Glomerular visceral epithelial cell (primary cell): Measurements from ENCODE around the gene KCNH2.
A peak's percentile ranks its signal among the peaks of the same experiment; 100 is the strongest.
"Not testable (repeated sequence)": the region's sequence is repeated elsewhere in the genome, so short reads cannot be mapped to it uniquely, and the experiment has no call there.

ENCODE experiments used
- DNase-seq: peaks from one replicate; pipeline ENCODE4 v3.0.0-alpha.2; 2016; ENCODE audit errors: extremely low spot score

The KCNH2 gene, protein sequence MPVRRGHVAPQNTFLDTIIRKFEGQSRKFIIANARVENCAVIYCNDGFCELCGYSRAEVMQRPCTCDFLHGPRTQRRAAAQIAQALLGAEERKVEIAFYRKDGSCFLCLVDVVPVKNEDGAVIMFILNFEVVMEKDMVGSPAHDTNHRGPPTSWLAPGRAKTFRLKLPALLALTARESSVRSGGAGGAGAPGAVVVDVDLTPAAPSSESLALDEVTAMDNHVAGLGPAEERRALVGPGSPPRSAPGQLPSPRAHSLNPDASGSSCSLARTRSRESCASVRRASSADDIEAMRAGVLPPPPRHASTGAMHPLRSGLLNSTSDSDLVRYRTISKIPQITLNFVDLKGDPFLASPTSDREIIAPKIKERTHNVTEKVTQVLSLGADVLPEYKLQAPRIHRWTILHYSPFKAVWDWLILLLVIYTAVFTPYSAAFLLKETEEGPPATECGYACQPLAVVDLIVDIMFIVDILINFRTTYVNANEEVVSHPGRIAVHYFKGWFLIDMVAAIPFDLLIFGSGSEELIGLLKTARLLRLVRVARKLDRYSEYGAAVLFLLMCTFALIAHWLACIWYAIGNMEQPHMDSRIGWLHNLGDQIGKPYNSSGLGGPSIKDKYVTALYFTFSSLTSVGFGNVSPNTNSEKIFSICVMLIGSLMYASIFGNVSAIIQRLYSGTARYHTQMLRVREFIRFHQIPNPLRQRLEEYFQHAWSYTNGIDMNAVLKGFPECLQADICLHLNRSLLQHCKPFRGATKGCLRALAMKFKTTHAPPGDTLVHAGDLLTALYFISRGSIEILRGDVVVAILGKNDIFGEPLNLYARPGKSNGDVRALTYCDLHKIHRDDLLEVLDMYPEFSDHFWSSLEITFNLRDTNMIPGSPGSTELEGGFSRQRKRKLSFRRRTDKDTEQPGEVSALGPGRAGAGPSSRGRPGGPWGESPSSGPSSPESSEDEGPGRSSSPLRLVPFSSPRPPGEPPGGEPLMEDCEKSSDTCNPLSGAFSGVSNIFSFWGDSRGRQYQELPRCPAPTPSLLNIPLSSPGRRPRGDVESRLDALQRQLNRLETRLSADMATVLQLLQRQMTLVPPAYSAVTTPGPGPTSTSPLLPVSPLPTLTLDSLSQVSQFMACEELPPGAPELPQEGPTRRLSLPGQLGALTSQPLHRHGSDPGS

DNA sequence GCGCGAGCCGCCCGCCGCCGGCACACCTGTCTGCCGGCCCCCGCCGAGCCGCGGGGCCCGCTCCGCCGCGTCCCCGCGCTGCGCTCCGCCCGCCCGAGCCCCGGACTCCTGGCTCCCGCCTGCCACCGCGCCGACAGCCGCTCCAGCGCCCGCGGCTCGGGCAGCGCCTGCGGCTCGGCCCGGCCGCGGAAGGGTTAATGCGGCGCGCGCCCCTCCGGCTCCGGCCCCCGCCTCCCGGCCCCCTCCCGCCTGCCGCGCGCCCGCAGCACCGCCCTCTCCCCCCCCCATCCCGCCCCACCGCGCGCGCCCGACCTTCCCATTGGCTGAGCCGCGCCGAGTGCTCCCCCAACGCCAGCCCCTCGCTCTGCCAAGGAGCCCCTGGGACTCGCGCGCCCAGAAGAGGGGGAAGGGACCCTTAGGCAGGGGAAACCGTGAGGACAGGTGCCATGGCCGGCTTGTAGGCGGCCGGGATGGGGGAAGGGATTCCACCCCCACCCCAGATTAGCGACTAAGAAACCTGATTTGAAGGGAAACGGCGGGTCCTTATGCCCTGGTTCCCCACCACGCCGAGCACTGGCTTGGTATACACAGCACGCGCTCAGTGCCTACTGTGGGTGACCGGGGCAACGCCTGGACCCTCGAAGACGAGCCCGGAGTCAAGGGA lies at the start of gene KCNH2:
Gene KCNH2 (minus strand): TSS at position 196 of the 664 bp plus-strand sequence. CDS start 408 bp downstream, outside the sequence.
- no peak for DNase-seq

DNA sequence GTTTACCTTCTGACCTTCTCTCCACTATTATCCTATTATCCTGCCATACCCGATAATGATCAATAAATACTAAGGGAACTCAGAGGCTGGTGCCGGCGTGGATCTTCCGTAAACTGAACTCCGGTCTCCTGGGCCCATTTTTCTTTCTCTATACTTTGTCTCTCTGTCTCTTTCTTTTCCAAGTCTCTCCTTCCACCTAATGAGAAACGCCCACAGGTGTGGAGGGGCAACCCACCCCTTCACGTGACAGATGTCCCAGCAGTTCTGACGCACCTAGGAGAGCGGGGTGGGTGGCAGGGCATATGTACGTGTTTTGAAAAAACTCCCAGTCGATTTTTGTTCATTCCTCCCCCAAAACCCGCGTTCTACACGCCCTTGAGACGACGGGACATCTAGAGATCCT lies 49.6 kb upstream of the KCNH2 start:
- DNase-seq, result not testable (repeated sequence)

DNA sequence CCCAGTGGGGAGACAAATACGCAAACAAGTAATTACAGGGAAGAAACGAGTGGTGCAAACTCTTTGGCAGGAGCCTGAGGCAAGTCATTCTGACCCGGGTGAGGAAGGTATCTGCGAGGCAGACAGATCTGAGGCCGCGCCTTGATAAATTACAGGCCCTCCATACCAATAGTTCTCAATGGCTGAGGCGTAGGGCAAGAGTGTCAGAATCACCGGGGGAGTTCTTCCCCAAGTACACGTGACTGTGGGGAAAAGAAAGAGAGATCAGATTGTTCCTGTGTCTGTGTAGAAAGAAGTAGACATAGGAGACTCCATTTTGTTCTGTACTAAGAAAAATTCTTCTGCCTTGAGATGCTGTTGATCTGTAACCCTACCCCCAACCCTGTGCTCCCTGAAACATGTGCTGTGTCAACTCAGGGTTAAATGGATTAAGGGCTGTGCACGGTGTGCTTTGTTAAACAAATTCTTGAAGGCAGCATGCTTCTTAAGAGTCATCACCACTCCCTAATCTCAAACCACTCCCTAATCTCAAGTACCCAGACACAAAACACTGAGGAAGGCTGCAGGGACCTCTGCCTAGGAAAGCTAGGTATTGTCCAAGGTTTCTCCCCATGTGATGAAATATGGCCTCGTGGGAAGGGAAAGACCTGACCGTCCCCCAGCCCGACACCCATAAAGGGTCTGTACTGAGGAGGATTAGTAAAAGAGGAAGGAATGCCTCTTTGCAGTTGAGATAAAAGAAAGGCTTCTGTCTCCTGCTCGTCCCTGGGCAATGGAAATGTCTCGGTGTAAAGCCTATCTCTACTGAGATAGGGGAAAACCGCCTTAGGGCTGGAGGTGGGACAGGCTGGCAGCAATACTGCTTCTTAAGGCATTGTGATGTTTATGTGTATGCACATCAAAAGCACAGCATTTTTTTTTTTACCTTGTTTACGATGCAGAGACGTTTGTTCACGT lies 48.9 kb upstream of the KCNH2 start:
- not testable (repeated sequence) for DNase-seq

DNA sequence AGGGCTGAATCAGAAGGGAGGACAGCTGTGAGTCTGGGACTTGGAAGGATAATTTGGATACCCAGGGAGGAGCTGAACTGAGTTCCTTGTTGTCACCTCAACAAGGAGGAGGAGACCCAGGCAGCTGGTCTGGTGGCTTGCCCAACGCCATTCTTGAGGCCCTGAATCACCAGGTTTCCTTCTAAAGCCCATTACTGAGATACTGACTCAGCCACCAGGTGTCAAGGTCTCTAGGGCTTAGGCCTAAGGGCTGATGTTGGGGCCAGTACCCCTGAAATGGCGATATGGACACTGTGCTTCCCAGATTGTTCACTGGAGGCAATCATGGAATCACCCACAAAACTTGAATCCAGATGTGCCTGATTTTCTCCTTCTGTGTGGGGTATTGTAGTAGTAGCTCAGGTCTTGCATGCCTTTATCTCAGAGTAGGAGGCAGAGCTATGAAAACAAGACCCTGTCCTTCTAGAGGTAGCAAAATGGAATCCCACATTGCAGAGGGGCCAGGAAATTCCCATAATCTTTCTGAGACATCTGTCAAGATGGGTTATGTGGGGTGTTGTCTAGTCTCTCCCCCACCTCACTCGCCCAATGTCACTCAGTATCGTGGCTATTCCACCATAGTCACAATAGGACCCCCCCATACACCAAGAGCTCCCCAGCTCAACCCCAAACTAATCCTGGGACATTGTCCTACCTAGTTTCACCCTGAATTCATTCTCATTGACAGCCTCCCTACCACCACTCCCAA lies 48.0 kb upstream of the KCNH2 start:
- DNase-seq, result peak; percentile 26

DNA sequence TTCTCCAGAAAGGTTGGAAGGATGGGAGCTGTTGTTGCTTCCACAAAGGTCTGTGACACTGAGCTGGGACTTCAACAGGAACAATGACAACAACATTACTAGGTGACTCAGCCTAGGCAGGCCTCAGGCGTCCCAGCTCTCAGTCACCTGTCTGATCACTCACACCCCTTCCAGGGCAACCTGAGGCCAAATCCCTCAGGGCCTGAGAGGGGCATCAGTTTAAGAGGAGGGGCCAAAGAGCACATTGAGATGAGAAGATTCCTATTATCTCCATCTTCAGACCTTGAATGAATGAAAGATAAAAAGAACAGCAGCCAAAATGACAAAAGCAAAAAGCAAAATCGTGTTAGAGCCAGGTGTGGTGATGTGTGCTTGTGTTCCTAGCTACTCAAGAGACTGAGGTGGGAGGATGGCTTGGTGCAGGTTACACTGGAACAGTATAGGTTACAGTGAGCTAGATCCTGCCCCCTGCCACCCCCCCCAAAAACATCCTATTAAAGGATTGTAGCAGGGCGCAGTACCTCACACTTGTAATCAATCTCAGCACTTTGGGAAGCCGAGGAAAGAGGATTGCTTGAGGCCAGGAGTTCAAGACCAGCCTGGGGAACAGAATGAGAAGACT lies 46.4 kb upstream of the KCNH2 start, which contains the start of gene ATG9B:
Gene ATG9B (minus strand): TSS at position 60 of the 622 bp plus-strand sequence. CDS start 71 bp downstream, outside the sequence.
- DNase-seq, result no peak

DNA sequence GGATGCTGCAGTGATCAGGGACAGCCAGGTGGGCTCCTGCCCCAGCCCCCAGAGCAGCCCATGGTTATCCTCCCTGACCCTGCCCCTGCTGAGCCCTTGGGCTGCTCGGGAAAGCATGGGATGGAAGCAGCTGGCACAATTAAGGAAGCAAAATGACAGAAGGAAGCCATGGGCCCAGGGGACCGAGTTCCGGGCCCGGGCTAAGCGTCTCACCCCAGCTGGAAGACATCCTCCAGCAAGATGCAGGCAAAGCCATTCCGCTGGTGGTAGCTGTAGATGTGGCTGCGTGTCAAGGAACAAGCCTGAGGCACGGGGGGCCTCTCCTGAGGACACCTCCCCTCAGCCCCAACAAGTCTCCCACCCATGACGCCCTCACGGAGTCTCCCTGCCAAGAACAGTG lies 45.1 kb upstream of the KCNH2 start:
- DNase-seq, result no peak

DNA sequence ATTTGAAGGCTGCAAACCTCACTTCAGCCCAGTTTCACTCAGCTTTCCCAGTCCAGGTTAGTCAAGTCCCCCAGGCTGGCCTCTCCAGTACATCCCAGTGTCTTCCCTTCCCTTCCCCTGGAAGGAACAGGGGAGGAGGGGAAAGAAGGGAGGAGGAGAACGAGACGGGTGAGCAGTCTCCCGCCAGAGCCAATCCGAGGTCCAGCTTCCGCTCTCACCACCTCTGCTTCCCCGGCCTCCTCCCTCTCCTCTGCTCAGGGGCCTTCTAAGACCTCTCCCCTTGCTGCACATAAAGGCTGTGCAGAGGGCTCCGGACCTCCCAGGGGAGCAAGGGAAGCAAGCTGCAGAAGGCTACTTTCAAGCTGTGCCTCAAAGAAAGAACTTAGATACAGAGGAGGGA lies 42.1 kb upstream of the KCNH2 start:
- no peak for DNase-seq

DNA sequence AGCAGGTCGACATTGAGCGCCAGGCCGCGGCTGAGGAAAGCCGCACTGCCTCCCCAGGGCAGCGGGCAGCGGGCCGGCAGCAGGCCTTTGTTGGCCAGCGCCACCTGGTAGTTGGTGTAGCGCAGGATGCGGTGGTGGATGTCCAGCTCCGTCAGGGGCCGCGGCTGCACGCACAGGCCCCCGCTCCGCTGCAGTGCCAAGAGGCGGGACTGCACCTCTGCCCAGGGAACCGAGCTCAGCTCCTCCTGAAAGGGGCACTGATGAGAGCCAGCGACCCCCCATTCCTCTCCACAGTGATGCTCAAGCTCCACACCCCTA lies 41.0 kb upstream of the KCNH2 start:
- no peak for DNase-seq

DNA sequence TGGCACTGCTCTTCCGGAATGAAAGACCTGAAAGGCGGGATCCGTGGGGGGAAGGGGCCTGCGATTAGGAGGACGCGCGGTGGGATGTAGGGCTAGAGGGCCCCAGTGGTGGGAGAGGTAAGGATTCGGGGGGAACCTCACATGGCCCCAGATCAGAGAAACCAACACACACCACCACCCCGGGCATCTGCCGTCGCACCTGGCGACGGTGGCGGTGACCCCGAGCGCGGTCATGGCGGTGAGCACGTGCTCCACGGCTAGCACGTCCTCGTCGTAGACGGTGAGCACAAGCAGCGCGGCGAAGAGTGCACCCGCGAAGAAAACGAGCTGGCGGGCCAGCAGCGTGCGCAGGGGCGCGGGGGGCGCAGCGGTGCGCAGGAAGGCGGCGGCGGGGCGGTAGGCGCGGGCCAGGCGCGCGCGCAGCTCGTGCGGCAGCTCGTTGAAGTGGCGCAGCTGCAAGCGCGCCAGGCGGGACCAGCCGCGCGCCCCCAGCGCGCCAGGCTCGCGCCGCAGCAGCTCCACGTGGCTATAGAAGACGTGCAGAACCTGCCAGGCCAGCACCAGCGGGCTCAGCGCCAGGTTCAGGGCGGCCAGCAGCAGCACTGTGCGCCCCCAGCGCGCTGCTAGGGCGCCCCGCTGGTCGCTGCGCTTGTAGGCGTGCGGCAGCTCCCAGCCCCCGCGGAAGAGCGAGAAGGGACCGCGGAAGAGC lies 40.5 kb upstream of the KCNH2 start:
- no peak for DNase-seq

DNA sequence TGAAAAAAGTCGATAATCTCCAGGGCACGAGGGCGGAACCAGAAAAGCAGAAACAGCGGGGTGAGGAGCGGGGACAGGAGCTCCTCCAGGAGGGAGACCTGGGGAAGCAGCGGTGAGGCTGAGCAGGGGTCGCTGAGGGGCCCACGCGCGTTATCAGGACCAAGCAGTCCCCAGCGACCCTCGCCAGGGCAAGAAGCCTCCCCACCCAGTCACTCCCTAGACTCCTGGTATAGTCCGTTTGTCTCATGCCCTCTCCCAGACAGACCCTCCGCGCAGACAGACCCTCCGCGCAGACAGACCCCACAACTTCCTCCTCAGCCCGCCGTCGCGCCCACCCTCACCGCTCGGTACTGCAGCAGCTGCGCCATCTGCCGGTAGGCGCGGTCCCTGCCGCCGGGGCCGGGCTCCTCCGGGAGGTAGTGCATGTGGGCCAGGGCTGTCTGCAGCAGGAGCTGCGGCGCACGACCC lies 39.9 kb upstream of the KCNH2 start:
- DNase-seq, result peak; percentile 42

DNA sequence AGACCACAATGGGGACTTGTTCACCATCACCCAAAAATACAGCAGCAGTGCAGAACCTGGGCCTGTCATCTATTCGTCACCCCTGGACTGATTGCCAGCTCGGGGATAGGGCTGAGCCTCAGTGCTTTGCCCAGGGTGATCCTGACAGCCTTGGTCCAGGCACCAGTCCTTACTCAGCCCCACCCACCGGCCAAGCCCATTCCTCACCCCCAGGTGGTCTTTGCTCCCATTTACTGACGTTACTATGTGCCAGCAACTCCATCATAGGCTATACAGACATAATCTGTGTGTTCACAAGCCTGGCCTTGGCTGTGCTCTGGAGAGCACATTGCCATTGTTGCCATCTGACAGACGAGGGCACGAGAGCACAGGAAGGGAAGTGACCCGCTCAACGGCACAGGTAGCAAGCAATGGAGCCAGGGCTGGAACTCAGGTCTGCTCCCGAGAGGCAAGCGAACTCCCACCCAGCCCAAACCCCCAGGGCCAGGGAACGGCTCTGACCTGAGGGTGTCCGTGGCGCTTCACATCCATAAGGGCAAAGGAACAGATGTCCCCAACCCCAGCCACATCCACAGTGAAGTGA lies 39.3 kb upstream of the KCNH2 start:
- no peak for DNase-seq

DNA sequence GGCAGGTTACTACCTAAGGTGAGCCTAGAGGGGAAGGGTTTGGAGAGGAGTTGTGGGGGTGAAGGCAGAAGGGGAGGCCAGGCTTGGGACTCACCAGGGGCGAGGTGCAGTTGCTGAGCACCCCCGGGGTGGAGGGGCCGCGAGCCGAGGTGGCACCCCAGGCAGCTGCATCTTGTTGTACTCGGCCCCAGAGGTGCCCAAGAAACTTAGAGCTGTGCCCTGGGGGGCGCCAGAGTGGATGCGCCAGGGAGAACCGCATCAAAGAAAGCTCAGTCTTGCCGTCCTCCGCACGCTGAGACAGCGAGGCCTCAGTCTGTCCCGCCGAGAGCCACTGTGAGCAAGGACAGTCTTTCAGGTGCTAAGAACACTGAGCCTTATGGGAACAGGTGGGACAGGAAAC lies 38.8 kb upstream of the KCNH2 start:
- no peak for DNase-seq

DNA sequence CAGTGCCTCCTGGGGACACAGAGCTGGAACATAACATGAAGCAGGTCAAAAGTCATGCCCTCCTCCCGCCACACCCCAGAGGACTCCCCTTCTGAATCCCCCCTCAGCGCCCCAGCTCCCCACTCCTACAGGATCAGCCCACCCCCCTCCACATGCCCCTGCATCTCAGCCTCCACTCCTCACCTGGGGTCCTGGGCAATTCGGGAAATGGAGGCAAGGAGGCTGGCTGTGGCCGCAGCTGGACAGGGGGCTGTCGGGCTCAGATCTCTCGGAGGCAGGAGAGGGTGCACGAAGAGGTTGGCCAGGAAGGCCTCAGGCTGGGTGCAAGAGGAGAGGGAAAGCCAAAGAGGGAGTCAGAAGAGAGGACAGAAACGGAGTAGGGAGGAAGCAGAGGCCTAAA lies 38.4 kb upstream of the KCNH2 start:
- DNase-seq, result no peak

DNA sequence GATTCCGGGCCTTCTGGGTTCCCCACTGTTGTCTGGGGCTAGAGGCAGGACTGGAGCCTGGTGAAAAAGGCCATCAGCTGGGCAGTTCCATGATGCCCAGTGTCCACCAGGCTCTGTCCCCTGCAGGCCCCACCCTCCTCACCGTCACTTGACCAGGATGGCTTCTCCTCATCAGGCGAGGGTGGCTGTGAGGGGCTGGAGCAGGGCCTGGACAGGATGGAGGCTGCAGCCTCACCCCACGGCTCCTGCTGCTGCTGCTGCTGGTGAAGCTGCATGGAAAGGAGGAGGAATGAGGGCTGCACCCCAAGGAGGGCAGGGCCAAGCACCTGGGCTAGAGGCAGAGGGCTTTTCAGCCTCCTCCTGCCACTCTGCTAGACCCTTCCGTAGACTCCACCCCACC lies 37.8 kb upstream of the KCNH2 start:
- DNase-seq, result no peak

DNA sequence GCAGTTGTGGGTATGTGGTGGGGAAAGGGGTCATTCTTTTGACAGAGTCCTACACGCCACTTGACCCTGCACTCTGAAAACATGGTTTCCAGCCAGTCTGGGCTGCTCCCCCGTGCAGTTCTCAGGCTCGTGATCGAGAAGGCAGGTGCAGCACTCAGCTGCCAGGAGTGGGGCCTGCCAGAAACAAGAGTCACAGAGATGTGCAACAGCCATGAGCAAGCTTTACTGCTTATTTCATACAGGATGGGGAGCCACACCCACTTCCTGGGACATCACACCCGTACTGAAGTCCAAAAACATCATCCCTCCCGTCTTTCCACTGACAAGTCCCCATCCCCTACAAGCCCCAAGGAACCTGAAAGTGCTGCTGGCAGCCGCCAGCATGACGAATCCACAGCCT lies 36.8 kb upstream of the KCNH2 start:
- DNase-seq, result no peak

DNA sequence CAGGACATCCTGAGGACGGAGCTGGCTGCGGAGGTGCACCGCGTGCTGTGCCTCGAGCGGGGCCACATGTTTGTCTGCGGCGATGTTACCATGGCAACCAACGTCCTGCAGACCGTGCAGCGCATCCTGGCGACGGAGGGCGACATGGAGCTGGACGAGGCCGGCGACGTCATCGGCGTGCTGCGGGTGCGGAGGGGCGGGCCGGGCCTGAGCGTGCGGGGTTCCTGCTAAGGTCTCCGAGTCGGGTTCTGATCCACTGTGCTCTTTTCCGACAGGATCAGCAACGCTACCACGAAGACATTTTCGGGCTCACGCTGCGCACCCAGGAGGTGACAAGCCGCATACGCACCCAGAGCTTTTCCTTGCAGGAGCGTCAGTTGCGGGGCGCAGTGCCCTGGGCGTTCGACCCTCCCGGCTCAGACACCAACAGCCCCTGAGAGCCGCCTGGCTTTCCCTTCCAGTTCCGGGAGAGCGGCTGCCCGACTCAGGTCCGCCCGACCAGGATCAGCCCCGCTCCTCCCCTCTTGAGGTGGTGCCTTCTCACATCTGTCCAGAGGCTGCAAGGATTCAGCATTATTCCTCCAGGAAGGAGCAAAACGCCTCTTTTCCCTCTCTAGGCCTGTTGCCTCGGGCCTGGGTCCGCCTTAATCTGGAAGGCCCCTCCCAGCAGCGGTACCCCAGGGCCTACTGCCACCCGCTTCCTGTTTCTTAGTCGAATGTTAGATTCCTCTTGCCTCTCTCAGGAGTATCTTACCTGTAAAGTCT lies 35.8 kb upstream of the KCNH2 start:
- DNase-seq, result peak; percentile 15

DNA sequence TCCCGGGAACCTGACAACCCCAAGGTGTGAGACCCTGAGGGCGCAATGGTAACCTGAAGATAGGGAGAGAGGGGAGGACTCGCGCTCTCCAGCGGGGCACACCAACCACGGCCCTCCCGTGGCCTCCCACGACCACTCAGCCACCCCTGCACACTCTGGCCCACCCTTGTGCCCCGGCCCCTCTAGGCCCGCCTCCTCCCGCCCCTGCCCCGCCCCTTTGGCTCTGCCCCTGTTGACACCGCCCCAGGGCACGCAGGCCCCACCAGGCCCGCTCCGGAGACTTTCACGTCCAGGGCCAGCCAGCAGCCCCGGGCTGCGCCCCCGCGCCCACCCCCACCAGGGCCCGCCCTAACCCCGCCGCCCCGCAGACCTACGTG lies 35.2 kb upstream of the KCNH2 start:
- no peak for DNase-seq
